Mammary microvascular endothelial cell (primary cell): ENCODE results near the gene OR10T2. TPM values are rescaled to one million over a fixed set of nuclear protein-coding genes. Genes with fewer than 3 reads are reported as not detected.

Source experiments
- total RNA-seq: library from RNA; depleted of rRNA; stranded (reverse); fragments of >200 nt; gene quantifications from 2 replicates; pipeline ENCODE4 v1.2.3, GENCODE V29; 2015

OR10T2 gene
- total RNA-seq, result not detected in 2 replicates

DNA sequence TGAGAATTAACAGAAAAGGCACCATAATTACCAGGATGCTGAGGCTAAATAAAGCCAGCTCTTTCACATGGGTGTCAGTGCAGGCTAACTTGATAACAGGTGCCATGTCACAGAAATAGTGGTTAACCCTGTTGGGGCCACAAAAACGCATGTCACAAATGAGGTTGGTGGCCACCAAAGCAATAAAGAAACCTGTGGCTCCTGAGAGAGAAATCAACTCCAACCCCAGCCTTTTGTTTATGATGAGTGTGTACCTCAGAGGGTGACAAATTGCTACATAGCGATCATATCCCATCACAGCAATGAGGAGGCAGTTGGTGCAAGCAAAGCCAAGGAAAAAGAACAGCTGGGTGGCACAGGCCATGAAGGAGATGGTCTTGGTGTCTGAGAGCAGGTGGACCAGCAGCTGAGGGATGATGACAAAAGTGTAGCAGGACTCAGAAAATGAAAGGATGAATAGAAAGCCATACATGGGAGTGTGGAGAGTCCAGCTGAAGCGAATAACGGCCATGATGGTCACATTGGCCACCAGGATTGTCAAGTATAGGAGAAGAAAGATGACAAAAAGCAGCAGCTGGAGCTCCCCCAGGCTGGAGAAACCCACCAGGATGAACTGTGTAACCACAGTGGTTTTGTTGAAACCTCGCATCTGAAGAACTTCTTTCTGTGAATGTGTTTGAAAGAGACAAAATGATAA, at the start of gene OR10T2:
Gene OR10T2 (minus strand): TSS at position 649 of the 697 bp plus-strand sequence. CDS start 0 bp downstream, at position 649.

GRCh38 chr1:158426137-158426536, 26.9 kb upstream of the OR10T2 start, which contains the start of gene OR10K2:
Gene OR10K2 (minus strand): TSS chr1:158426237. CDS start chr1:158420866, 5,371 bp downstream.

DNA sequence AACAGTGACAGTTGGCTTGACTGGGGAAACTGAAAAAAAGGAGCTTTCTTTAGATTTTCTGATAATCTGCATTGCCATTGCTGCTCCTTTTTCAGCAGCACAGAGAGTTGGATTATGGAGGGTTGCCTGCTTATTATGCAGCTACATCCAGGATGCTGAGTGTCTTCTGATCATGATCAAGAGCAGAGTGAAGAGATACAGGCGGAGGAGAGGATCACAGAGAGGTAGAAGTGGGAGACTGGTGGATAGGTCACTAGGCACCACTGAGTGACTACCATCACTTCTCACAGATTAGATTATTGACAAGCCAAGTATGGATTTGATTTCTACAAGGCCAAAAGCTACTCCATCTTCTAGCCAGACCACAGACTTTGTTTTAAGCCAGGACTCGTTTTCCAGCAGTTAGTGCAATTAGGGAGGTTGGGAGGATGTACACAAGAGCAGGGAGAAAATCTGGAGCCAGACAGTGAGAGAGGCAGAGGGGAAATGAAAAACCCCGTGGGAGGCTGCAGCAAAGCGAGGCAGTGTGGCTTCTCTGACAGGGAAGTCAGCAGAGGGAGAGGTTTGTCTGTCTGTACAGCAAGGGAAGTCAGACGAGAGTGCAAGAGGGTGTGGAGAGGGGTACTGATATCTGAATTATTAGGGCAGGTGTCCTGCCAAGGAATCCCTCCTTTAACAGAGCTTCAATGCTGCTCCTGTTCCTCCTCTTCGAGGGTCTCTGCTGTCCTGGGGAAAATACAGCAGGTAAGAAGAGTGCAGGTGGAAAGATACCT, 45.8 kb downstream of the OR10T2 start, which contains the start of gene CD1E:
Gene CD1E (plus strand): TSS at position 592 of the 773 bp plus-strand sequence. CDS start 95 bp downstream, at position 687.

Other genes with a start within 250 kb of the OR10T2 start
- not detected in 2 replicates for gene CD1D, start 218.6 kb downstream of the OR10T2 start, total RNA-seq
- not detected in 2 replicates for gene CD1A, start 145.0 kb downstream of the OR10T2 start, total RNA-seq
- not detected in 2 replicates for gene CD1C, start 109.5 kb downstream of the OR10T2 start, total RNA-seq
- gene CD1B, start 67.9 kb downstream of the OR10T2 start, total RNA-seq, result not detected in 2 replicates
- not detected in 2 replicates for gene CD1E, start 45.6 kb downstream of the OR10T2 start, total RNA-seq
- gene OR10K2, start 26.8 kb upstream of the OR10T2 start, total RNA-seq, result not detected in 2 replicates
- not detected in 2 replicates for gene OR10K1, start 62.4 kb upstream of the OR10T2 start, total RNA-seq
- not detected in 2 replicates for gene OR10R2, start 72.8 kb upstream of the OR10T2 start, total RNA-seq
- gene OR6Y1, start 154.9 kb upstream of the OR10T2 start, total RNA-seq, result not detected in 2 replicates
- not detected in 2 replicates for gene OR6P1, start 171.1 kb upstream of the OR10T2 start, total RNA-seq
- gene OR10X1, start 180.4 kb upstream of the OR10T2 start, total RNA-seq, result not detected in 2 replicates
- not detected in 2 replicates for gene OR10Z1, start 205.8 kb upstream of the OR10T2 start, total RNA-seq